GM10847 (cell line): ENCODE results near the gene OR7D2.

Experiments
- POLR2A ChIP-seq: IDR thresholded peaks from 2 replicates; pipeline ENCODE4 v1.6.1; 2011; ENCODE audit not compliant: insufficient read length; ENCODE audit errors: extremely low read depth

The OR7D2 gene

GRCh38 chr19:9178901-9179300 is at the start of gene OR7D2:
Gene OR7D2, plus strand, starts transcription at chr19:9178979. Its CDS starts 6,803 bp downstream, at chr19:9185782.
- no peak for TF ChIP-seq POLR2A

DNA sequence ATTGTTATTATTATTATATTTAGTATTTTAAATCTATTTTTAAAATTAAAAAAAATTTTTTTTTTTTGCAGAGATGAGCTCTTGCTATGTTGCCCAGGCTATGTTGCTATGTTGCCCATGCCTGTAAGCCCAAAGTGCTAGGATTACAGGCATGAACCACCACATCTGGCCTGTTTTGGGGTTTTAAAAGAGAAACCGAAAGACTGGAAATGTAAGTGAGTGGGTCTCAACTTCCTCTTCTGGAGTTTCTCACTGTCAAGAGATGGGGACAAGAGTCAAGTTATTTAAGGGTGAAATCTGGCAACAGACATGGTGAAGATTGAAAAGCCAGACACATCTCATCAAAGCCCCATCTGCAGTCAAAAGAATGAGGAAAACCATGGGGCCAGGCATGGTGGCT is 47.8 kb upstream of the OR7D2 start:
- TF ChIP-seq POLR2A: no peak

DNA sequence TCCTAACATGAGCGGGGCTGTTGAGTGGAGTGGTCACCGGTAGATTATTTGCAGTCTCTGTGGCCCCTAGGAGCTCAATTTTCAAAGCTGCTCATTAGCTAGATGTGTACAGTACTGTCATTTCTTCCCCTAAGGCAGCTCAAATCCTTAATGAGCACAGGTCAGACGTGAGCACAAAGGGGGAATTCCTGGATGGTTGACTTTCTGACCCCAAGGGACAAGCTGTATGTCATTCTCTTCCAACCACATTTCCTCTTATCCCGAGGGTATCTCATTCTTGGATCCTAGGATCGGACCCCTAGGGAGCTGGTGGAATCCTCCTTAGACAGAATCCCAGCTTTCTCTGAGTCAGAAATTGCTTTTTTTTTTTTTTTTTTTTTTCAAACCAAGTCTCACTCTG is 46.4 kb upstream of the OR7D2 start:
- no peak for TF ChIP-seq POLR2A

GRCh38 chr19:9139609-9140158 is 39.1 kb upstream of the OR7D2 start:
- no peak for TF ChIP-seq POLR2A

DNA sequence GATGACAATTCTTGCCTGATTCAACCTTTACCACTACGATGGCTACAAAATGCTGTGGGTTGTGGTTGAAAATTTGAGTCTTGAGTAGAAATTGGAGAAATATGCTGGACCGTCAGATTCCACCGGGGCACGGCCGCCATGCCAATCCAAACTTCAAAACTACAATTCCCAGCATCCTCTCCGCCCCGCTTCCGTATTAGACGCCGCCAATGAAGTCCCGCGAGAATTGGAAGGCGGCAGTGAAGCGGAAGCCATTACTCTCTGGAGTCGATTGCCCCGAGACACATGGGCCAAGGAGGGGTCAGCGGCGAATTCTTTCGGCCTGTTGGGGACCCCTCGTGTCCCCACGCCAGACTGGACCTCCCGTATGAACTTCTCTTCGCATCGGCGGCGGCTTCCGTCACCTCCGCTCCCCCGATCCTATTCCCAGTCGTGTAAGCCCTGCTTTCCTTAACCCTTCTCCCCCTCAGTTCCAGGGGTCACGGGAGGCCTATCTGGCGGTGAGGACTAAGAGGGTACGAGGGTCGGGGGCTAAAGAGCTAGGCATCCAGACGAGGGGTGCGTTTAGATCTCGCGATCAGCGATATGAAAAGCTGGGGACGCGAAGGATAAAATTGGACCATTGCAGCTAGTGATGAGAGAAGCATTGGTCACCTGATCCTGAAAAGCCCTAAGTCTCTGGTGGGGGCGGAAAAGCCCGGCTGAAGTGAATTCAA is 38.5 kb upstream of the OR7D2 start, which contains the start of gene ZNF317:
Gene ZNF317 (plus strand): TSS at position 239 of the 716 bp plus-strand sequence. CDS start 15,620 bp downstream, outside the sequence.
- peak; percentile 64 for TF ChIP-seq POLR2A

DNA sequence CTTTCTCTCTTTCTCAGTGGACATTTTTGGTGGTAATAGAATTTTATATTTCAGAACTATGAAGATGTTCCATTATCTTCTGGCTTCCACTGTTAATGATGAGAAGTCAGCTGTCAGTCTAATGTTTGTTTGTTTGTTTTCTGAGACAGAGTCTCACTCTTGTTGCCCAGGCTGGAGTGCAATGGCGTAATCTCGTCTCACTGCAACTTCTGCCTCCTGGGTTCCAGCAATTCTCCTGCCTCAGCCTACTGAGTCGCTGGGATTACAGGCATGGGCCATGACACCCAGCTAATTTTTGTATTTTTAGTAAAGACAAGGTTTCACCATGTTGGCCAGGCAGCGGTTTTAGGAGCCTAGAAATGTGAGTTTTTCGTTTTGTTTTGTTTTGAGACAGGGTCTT is 33.9 kb upstream of the OR7D2 start:
- no peak for TF ChIP-seq POLR2A

DNA sequence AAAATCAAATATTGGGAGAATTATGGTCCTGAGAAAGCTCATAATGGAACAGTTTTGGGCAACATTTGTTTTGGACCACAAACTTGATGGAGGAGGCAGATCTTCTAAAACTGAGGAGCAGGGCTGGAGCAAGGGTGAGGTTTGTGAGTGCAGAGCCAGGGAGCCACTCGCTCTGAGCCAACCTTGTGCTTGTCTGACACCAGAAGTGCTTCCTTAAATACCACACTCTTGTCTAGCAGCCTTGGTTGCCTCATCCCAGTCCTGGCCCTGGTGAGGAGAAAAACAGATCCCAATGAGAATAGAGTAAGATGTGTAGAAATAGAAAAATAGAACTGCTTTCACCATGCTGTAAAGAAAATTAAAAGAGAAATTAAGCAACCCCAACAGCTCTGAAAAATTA is 31.9 kb upstream of the OR7D2 start:
- no peak for TF ChIP-seq POLR2A

- no peak for TF ChIP-seq POLR2A
Observed at GRCh38 chr19:9148697-9149096, 30.1 kb upstream of the OR7D2 start.

DNA sequence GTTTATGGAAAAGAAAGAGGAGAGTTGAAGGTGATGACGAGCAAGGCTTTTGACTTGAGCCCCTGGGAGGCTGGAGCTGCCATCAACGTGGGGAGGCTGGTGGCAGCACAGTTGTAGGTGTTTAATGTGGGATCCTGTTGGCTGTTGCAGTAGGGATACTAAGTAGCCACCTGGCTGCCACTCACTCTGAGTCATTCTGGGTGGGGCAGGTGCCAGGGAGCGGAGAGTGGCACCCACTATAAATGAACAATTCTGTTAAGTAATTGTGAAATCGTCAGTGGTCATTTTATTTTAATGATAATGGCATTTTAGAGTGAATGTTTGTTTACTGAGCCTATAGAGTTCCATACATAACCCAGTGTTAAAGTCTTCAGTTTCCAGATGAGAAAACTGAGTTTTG is 28.8 kb upstream of the OR7D2 start:
- no peak for TF ChIP-seq POLR2A

DNA sequence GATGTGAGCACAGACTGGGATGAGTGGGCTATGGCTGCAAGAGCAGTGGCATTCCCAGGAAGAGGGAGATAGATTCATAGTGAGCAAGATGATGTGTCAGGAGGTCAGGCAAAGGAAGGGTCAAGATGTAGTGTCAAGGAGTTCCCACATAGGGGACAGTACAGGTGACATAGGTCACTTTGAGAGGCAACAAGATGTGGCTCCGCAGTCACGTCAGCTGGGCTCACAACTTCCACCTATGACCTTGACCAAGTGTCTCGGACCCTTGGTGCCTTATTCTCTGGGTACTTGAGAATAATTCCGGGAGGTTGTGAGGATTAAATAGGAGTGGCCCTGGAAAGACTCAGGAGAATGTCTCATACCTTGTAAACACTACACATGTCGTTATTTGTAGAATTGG is 28.1 kb upstream of the OR7D2 start:
- TF ChIP-seq POLR2A: no peak

DNA sequence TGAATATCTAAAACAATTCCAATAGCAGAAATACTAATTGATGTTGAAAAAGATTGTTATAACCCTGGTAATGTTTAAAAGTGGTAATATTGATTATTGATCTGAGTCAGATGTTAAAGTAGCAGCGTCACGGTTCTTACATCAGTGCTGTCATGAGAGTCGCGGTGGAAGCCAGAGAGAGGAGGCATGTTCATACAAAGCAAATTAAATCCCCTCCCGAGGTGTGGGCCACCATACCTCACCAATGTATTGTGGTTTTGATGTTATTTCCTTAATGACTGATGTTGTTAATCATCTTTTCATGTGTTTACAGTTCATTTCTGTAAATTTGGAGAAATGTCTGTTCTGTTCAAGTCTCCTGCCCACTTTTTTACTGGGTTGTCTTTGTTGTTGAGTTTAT is 27.4 kb upstream of the OR7D2 start:
- TF ChIP-seq POLR2A: no peak

DNA sequence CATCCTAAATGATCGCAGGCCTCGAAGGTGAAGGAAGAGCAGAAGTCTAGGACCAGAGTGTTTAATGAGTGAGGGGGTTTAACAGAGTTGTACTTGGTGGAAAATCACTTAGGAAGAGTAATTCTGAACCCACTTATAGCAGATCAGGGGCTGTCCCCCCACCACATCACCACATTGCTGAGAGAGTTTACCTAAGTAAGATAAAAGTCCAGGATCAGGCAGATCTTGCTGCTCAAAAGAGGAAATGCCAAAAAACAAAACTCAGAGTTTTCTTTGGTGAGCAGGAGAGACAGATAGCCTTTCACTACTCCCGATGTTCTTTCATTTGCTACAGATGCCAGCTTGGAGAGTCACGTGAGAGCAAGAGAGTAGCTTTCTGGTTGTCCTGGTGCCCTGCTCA is 23.2 kb upstream of the OR7D2 start:
- TF ChIP-seq POLR2A: no peak

- TF ChIP-seq POLR2A: no peak
Observed at GRCh38 chr19:9156304-9156703, 22.5 kb upstream of the OR7D2 start.

- TF ChIP-seq POLR2A: no peak
Observed at GRCh38 chr19:9159891-9160290, 18.9 kb upstream of the OR7D2 start.

GRCh38 chr19:9161427-9161826 is 17.4 kb upstream of the OR7D2 start:
- no peak for TF ChIP-seq POLR2A

- TF ChIP-seq POLR2A: no peak
Observed at GRCh38 chr19:9165261-9165660, 13.5 kb upstream of the OR7D2 start.

DNA sequence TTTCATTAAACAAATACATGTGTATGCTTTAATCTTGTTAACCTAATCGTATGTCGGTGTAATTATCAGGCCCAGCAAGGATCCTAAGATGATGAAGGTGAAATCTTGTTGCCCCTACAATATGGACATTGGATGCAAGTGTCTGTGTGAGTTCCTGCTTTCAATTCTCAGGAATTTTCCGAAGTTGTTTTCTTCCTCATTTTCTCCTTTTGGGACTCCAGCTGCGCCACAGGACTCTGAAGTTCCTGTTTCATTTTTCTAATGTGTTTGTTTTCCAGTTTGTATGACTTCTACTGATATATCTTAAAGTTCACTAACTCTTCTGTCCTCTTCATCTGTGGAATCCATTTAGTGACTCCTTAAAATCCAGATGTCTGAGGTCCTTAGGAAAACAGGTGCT is 11.9 kb upstream of the OR7D2 start:
- no peak for TF ChIP-seq POLR2A
